SW 1271 (cell line): ENCODE results near the gene IKZF1.

ENCODE experiments used
- DNase-seq, 2 experiments: peaks; one replicate each; lab custom pipeline; 2025; lab: John Stamatoyannopoulos, UW

Gene IKZF1

DNA sequence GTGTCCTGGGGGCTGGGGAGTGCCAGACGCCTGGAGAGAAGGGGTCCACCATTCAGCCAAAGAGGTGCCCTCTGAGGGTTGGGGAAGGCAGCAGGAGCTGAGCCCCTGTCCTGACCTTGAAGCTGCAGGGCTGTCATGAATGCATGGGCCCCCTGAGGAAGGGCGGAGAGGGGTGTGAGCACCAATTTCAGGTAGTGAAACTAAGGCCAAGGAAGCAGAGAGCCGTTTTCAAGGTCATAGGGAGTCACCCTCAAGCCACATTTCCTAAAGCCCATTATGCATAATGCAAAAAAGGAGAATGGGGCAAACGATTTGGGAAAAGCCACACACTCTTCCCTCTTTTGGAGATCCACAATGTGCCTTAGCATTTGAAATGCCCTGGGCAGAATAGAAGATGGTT lies 108.5 kb downstream of the IKZF1 start:
- DNase-seq, result no peak

DNA sequence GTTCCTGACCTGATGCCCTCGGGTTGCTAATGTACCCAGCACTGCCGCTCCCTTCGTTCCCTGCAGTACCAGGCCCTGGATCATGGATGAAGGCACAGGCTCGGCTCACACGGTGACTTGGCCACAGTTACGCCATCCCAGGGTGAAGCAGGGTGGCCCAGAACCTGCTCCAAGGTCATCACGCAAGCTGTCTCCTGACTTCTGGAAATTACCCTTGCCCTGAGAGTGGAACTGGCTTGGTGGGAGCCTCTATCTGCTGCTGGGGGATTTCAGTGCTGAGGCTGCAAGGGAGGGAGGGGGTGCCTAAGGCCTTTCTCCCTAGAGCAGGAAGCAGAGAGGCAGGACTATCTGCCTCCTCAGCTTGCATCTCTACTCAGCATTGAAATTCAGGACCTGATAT lies 109.0 kb downstream of the IKZF1 start:
- no peak for DNase-seq

DNA sequence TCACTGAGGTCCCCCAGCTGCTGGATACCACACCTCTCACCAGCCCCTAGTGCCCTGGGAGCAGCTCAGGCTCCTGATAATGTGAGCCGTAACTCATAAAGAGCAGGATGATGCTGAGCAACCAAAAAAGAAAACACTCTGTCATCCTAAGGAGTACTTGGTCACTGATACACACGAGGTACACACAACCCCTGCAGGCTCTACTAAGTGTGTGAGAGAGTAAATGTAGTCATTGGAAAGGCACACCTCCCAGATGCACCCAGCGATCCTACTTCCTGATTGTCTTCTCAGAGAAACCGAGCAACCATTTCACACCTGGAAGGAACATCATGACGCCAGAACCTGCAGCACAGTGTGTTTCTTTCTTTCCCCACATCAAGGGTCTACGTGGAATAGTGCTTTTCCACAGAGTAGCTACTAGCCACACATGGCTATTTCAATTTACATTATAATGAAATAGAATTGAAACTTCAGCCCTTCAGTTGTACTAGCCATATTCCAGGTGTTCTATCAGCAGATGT lies 111.4 kb downstream of the IKZF1 start:
- DNase-seq, result no peak

DNA sequence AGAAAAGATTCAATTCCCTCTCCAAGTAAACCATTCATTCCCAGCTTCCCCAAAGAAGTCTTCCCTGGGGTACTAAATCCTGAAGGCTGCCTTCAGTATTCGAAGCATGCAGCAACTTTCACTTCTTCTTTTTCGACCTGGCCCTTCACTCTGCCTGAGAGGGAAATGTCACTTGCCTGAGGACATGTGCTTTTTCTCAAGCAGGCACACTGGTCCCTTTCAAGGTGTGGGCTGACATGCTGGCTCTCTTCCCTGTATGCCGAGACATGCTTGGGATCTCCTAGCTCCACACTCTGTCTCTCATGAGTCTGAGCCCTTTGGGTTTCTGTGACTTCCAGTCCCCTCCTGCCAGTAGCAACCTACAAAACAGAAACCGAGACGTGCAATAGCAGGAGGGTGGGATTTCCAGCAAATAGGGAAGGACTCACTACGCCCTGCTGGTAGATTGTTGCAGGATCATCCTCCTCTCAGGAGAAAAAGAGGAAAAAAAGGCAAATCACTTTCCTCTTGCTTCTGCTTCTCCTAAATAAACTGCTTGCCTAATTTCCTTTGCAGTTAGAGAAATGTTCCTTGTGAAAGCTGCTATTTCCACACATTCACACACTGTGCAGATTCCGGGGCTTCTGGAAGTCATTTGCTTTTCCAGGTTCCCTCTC lies 112.1 kb downstream of the IKZF1 start:
- DNase-seq, result no peak

DNA sequence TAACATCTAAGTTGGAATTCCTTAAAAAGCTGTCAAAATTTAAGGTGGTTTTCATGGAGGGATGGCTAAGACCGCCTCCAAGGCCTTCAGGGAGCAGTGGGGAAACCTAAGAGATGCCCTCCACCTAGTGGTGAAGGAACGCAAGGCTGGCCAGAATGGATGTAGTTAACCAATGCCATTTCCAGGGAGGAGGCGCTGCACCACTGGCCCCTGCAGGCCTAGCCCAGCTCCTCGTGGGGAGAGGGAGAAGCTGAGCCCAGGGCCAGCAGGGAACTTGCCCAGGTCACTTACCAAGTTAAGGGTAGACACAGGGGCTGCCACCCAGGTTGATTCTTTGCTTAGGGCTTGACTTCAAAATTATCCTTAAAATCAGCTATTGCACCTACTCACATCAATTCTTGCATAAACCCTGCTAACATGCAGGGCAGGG lies 113.6 kb downstream of the IKZF1 start:
- peak; percentile 51 to 57 for DNase-seq

DNA sequence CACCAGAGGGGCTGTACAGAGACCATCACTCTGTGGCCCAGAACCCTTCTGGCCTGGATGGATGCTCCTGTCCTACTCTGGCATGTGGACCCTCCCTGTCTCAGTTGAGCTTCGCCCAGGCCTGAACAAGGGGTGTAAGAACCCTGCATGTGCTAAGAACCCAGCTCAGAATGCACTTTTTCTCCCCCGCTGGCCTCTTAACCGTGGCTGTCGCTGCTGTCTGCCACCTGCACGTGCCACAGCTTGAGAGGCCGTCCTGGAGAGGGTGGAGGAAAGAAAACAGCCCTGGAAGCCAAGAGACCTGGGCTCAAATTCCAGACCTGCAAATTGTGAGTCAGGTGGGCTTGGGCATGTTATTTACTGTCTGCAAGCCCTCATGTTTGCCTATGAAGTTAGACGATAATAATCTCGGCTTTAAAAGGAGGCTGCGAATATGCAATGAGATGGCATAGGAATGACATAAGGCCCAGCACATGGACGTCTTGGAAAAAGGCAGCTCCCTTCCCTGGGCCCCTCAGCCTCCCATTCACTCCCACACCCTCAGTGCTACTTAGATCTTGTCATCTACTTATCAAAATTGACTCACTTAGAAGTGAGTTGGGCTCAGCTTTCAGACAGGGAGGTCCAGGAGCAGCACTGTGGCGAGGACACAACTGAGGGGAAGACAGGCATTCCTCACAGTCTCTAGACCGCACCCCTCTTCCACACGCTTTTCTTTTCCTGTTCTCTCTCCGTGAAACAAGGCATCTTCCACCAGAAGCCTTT lies 114.2 kb downstream of the IKZF1 start:
- DNase-seq, result no peak

DNA sequence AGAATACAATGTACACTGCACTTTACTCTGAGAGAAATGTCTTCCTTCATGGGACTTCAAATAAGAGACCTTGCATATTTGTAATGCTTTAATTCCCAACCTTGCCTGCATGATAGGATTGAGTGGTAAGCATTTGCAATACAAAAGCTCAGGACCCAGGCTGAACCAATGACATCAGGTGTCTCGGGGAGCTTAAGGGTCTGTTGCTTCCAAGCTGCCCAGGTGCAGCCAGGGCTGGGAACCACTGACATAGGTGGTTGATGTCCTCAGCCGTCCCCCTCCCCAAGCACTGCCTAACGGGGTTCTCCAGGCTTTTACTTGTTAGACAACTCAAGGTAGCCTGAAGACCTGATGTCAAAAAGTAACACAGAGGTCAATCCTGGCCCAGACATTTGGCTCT lies 116.5 kb downstream of the IKZF1 start:
- no peak for DNase-seq

DNA sequence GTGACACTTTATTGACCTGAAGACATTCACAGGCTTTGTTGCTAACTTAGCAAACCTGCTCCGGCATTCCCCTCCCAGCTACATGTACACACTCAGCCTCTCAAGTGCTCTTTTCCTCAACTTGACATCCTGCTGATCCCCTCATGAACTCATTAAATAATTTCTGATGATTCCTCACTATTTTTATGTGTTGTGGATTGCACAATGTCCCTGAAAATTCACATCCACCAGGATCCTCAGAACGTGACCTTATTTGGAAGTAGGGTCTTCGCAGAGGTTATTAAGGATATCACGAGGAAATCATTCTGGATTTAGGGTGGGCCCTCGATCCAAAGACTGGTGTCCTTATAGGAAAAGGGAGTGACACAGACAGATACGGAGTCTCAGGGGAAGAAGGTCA lies 118.3 kb downstream of the IKZF1 start:
- DNase-seq, result no peak

DNA sequence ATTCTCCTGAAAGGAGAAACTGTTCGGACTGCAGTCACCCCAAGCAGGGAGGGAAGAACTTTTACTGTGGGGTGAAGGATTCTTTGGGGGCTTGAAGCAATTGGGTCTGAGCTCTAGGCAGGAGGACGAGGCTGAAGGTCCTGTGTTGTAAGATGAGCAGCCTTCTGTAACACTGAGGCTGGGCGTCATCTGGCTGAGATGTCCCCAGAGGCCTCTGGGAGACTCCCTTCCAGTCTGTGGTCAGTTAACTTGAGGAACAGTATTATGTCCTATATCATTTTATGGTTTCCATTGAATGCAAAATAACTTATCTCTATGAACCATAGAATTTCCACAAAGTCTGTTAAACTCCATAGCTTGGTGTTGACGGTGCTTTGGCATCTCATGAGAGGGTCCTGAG lies 119.3 kb downstream of the IKZF1 start:
- no peak for DNase-seq

DNA sequence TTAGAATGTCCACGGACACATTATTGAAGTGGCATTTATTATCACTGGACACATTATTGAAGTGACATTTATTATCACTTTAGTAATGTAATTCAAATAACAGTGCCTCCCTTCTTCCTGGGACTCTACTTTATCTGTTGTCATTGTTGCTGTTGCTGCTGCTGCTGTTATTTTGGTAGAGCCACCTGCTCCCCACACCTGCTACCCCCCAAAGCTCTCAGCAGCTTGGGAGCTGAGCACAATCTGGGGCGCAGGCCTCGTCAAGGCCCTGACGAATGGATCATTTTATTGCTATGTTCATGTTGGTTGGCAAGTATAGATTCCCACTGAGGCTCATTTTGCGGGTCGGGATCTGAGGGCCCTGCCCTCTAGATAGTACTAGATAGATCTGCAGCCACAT lies 120.8 kb downstream of the IKZF1 start:
- DNase-seq, result no peak

DNA sequence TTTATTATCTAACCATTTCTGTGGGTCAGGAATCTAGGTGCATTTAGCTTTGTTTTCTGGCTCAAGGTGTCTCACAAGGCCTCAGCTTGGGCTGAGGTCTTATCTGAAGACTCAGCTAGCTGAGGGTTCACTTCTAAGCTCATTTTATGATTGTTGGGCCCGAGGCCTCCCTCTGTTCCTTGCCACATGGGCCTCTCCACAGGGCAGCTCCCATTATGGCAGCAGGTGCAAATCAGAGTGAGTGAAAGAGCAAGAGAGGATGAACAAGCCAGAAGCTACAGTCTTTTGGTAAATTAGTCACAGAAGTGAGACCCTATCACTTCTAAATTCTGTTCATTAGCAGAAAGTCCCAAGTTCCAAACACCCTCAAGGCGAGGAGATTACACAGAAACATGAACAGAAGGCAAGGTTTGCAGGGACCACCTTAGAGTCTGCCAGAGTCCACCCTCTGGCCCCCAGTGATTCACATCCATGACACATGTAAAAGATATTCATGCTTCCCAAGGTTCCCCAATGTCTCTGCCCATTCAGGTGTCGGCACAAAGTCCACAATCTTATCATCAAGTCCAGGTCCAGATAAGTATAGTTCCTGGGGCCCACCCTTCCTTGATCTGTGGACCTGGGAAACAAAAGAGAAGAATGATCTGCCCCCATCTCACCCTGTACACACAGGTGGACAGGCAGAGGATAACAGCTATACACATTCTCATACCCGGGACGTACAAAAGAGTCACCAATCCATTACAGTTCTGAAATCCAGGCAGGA lies 121.9 kb downstream of the IKZF1 start:
- DNase-seq, result no peak

DNA sequence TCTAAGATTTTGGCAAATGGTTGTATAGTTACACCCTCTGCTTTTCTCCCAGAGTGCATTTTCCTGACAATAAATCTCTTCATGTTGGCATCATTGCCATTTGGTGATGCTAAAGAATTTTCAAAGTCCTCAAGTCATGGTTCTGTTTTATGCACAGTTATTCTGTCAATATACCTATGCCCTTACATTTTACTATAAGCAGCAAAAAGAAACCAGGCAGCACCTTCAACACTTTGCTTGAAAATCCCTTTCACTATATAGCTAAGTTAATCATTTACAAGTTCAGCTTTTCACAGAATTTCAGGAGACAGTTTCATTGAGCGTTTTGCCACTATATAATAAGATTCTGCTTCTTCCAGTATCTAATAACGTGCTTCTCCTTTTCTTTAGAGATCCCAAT lies 123.0 kb downstream of the IKZF1 start:
- no peak for DNase-seq

DNA sequence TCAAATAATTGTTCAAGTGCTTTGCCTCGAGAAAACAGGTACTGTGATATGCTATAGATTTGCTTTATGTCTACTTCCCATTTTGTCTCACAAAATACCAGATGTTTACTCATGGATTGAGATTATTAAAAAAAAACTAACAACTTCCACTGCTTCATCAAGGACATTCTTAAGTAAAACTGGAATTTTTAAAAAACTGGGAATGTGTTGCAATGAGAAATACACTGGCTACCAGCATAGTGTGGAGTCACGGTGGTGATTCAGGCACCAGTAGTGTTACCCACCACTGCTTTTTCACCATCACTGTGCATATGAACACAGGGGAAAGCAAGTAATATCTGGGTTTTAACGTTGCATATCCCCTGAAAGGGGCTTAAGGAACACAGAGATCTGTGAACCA lies 124.4 kb downstream of the IKZF1 start:
- DNase-seq, result no peak

DNA sequence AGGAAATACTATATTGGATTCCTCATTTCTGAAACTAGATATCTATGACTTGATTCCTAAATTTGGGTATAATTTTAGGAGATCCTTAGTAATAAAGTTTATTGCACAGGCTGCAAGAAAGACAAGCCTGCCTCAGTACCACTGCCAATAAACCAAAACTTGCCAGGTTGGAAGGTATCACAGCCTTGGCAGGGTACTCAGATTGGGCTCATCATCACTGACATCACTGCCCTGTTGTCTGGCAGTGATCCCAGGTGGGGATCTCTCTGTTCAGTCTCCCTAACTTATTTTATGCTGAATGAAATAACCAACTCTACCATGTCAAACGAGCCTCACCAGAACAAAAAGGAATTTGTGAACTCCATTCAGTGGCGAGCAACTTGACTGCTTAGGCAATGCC lies 126.8 kb downstream of the IKZF1 start:
- DNase-seq, result no peak

DNA sequence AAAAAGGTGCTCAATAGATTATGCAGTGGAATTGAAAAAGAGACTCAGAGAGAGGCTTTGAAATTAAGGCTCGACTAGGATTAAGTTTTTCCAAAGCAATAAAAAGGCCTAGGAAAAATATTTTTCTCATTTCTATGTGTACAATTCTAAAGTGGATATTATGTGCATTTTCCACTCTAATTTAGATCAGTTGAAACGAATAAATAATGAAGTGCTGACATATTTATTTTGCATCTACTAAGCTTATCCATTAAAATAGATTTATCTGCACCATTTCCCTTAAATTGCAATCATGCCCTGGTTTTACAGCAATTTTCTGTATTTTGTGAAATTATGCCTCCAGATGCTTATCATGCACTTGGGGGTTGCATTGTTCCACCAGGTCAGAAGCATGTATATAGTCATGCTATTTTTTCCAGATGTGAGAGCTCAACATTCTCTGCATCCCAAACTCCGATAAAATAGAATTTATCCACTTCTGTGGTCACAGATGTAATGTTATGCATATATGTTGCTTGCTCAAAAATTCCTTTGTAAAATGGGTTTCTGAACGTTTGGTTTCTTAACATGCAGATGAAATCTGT lies 127.3 kb downstream of the IKZF1 start:
- DNase-seq, result no peak

DNA sequence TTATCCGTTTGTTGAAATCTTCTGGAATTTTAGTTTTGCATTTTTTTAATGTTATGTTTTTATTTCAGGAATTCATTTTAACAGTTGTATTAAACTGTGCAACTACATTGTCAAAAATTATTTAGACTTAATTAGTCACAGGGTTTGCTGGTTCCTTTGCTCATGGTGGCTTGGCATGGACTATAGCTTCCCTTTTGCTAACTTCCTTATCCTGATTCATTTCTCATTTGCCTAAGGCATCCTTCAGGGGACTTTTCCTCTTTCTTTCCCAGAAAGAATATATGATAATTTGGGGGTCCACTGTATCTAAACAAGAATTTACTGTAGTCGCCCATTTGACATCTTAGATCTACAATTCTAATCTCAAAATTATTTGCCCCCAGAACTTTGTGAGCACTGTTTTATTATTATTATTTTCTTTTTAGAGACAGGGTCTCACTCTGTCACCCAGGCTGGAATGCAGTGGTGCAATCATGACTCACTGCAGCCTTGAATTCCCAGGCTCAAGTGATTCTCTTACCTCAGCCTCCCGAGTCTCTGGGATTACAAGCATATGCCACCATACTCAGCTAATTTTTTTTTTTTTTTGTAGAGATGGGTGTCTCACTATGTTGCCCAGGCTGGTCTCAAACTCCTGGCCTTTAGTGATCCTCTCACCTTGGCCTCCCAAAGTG lies 131.8 kb downstream of the IKZF1 start:
- peak in 1 of 2 experiments; percentile 5 for DNase-seq

DNA sequence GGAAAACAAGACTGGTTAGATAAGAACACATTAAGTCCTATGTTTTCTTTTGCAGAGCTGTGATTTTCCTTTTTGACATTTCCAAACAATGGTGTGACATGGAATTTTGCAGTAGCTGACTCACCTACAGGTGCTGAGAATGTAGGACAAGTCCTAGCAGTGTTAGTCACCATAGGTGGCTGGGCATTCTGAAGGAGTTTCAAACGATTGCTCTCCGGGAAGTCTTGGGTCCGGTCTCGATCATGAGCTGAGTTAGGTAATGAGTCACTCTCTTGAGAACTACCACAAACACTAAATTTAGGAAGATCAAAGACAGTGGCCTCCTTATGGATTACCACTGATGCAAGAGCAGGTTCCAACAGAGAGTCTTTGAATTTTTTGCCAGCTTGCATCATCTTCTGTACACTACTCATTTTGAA lies 142.0 kb downstream of the IKZF1 start:
- DNase-seq, result no peak

DNA sequence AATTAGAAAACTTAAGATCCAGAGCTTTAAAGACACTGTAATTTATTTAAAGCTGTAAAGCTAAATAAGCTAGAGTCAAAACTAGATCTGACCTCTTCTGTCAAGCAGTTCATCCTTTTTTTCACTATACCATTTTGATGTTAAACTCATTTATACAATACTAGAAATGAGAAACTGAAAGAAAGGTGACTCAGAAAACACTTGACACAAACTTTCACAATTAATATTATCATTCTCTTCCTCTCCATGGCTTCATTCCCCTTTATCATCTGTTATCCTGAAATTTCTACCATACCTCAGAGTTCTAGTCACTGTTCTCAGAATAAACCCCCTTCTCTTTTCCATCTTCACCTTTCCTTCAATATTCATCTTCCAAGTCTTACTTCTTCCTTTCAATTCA lies 144.3 kb downstream of the IKZF1 start:
- no peak for DNase-seq

DNA sequence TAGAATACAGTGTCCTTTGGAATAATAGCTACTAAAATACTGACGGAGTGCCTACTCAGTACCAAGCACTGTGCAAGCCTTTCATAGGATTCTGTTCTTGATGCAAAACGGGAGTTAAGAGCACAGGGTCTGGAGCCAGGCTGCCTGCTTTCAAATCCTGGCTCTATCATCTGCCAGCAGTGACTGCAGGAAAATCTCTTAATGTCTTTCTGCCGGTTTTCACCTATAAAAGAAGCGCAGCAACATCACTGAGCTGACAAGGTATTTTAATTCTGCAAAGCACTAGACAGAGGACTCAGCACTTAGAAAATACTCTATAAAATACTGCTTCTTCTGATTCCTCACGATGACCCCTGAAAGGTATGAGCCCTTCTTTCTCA lies 145.0 kb downstream of the IKZF1 start:
- DNase-seq, result no peak

DNA sequence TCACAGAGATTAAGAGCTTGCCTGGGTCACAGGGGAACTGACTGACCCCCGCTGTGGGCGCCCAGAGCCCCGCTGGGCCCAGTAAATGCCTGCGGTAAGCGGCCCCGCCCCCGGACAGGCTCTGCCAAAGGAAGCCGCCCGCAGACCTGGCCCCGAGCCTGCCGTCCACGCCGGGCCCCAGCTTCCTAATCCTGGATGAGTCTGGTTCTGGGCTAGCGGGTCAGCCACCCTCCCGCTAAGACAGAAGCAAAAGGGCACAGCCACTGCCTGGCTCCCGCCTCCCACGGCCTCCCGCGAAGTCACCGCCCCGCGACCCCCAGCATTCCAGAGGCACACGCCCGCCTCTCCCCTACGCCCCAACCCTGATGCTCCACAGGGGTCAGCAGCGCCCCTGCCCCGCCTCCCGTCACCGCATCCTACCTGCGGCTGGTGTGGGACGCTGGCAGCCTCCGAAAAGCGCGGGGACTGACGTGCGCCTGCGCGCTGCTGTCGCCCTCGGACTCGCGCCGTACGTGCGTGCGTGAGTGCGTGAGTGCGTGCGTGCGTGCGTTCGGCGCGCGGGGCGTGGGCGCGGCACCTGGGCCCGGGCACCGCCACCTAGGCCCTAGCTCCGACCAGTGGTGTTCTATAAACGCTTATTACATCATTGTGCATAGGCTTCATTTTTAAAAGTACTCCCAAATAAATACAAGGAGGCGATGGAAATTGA lies 145.5 kb downstream of the IKZF1 start, which contains the start of gene FIGNL1:
Gene FIGNL1 (minus strand): TSS at position 470 of the 709 bp plus-strand sequence. CDS start 3,063 bp downstream, outside the sequence.
- DNase-seq, result peak in 1 of 2 experiments; percentile 51

DNA sequence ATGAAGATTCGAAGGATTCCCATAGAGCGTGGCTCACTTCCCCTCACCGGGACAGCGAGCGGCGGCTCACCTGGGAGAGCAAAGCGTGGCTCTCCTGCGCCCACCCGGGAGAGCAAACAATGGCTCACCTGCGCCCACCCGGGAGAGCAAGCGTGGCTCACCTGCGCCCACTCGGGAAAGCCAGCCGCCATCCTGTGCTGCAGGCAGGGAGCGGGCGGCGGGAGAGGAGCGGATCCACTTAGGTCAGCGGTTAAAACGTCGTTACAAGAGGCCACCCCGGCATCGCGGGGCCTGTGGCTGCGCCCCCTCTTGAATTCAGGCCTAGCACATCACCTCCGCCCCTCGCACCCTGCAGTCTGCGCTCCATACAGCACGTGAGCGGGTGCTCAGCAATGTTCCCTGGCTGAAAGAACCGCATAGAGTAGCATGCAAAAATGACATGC lies 146.1 kb downstream of the IKZF1 start:
- DNase-seq, result no peak
